Measurements from ENCODE around the gene ZFYVE16. TPM values are rescaled to one million over a fixed set of nuclear protein-coding genes. Genes with fewer than 3 reads are reported as not detected.

Gene ZFYVE16
- total RNA-seq, 1 donor from 2014 or later: 74.4 TPM

GRCh38 chr5:80474929-80475328 is 67.1 kb downstream of the ZFYVE16 start:
- H3K4me1 Mint-ChIP-seq (ENCODE audit: low read depth): peaks cover 5% of the 10 kb centered on the region
- no peaks in the 10 kb centered on the region for H3K27me3 Mint-ChIP-seq
- H3K4me3 Mint-ChIP-seq (ENCODE audit: low read depth): no peak overlapping the region
- no peak for DNase-seq (ENCODE audit: low spot score, unreplicated experiment)
- H3K27ac Mint-ChIP-seq: no peak overlapping the region
- TF ChIP-seq CTCF (IDR thresholded peaks at IDR 0.05; ENCODE audit: unreplicated experiment): no peak
- H3K9me3 Mint-ChIP-seq (ENCODE audit: low read depth): peaks cover 7% of the 10 kb centered on the region
- peaks cover 49% of the 10 kb centered on the region for H3K36me3 Mint-ChIP-seq (ENCODE audit: insufficient read depth)

- Mint-ChIP-seq H3K9me3 (ENCODE audit: low read depth) (peaks cover 15% of the 10 kb centered on the region), H3K36me3 (ENCODE audit: insufficient read depth) (peaks cover 56% of the 10 kb centered on the region), H3K4me1 (ENCODE audit: low read depth) (peaks cover 4% of the 10 kb centered on the region), H3K27ac (no peak overlapping the region), H3K27me3 (no peaks in the 10 kb centered on the region), H3K4me3 (ENCODE audit: low read depth) (no peak overlapping the region)
- TF ChIP-seq CTCF (IDR thresholded peaks at IDR 0.05; ENCODE audit: unreplicated experiment): no peak
- DNase-seq (ENCODE audit: low spot score, unreplicated experiment): no peak
Measured at GRCh38 chr5:80479713-80480112, 71.8 kb downstream of the ZFYVE16 start.

- peaks cover 15% of the 10 kb centered on the region for H3K9me3 Mint-ChIP-seq (ENCODE audit: low read depth)
- H3K4me1 Mint-ChIP-seq (ENCODE audit: low read depth): no peaks in the 10 kb centered on the region
- H3K4me3 Mint-ChIP-seq (ENCODE audit: low read depth): no peak overlapping the region
- TF ChIP-seq CTCF (IDR thresholded peaks at IDR 0.05; ENCODE audit: unreplicated experiment): no peak
- H3K27ac Mint-ChIP-seq: no peak overlapping the region
- H3K36me3 Mint-ChIP-seq (ENCODE audit: insufficient read depth): peaks cover 57% of the 10 kb centered on the region
- DNase-seq (ENCODE audit: low spot score, unreplicated experiment): no peak
- H3K27me3 Mint-ChIP-seq: no peaks in the 10 kb centered on the region
Measured at GRCh38 chr5:80480354-80480753, 72.5 kb downstream of the ZFYVE16 start.

- no peak overlapping the region for H3K27ac Mint-ChIP-seq
- TF ChIP-seq CTCF (IDR thresholded peaks at IDR 0.05; ENCODE audit: unreplicated experiment): peak; percentile 69
- H3K9me3 Mint-ChIP-seq (ENCODE audit: low read depth): peaks cover 15% of the 10 kb centered on the region
- H3K4me3 Mint-ChIP-seq (ENCODE audit: low read depth): no peak overlapping the region
- peaks cover 55% of the 10 kb centered on the region for H3K36me3 Mint-ChIP-seq (ENCODE audit: insufficient read depth)
- DNase-seq (ENCODE audit: low spot score, unreplicated experiment): no peak
- H3K4me1 Mint-ChIP-seq (ENCODE audit: low read depth): no peaks in the 10 kb centered on the region
- H3K27me3 Mint-ChIP-seq: no peaks in the 10 kb centered on the region
Measured at GRCh38 chr5:80481019-80481893, 73.4 kb downstream of the ZFYVE16 start.

- peaks cover 11% of the 10 kb centered on the region for H3K4me1 Mint-ChIP-seq (ENCODE audit: low read depth)
- TF ChIP-seq CTCF (IDR thresholded peaks at IDR 0.05; ENCODE audit: unreplicated experiment): no peak
- H3K4me3 Mint-ChIP-seq (ENCODE audit: low read depth): no peak overlapping the region
- DNase-seq (ENCODE audit: low spot score, unreplicated experiment): no peak
- no peak overlapping the region for H3K27ac Mint-ChIP-seq
- no peaks in the 10 kb centered on the region for H3K27me3 Mint-ChIP-seq
- peaks cover 15% of the 10 kb centered on the region for H3K9me3 Mint-ChIP-seq (ENCODE audit: low read depth)
- H3K36me3 Mint-ChIP-seq (ENCODE audit: insufficient read depth): peaks cover 53% of the 10 kb centered on the region
Measured at GRCh38 chr5:80482578-80482977, 74.7 kb downstream of the ZFYVE16 start.
